ENCODE measurements around the gene CHAF1B.

DNA sequence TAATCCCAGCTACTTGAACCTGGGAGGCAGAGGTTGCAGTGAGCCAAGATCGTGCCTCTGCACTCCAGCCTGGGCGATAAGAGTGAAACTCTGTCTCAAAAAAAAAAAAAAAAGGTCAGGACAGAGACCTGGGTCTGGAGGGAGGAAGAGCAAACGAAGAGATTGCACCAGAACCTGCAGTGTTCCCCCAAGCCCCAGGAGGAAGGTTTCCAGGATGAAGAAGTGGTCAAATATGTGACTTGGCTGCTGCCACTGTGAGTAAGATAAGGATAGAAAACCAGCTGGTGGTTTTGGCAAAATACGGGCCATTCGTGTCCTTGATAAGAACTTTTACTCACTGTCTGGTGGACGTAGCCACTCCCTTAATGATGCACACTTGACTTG, 52.5 kb downstream of the CHAF1B start:
- TF ChIP-seq SP1 (CRISPR knock-in tag; conservative IDR thresholded peaks at IDR 0.05) (no peak), CREM (CRISPR knock-in tag; IDR thresholded peaks at IDR 0.05) (no peak), NFYB (CRISPR knock-in tag; conservative IDR thresholded peaks at IDR 0.05; ENCODE audit: low read depth) (no peak), STAT6 (CRISPR knock-in tag; conservative IDR thresholded peaks at IDR 0.05; ENCODE audit: low read depth) (no peak), CBFB (CRISPR knock-in tag; IDR thresholded peaks at IDR 0.05; ENCODE audit: low read depth) (no peak), KAT7 (CRISPR knock-in tag; IDR thresholded peaks at IDR 0.05; ENCODE audit: borderline replicate concordance) (no peak), MAX (CRISPR knock-in tag; IDR thresholded peaks at IDR 0.05) (no peak), TEAD1 (CRISPR knock-in tag; IDR thresholded peaks at IDR 0.05) (no peak), SMAD4 (CRISPR knock-in tag; IDR thresholded peaks at IDR 0.05) (no peak)
- TF ChIP-seq, protein P1, sequence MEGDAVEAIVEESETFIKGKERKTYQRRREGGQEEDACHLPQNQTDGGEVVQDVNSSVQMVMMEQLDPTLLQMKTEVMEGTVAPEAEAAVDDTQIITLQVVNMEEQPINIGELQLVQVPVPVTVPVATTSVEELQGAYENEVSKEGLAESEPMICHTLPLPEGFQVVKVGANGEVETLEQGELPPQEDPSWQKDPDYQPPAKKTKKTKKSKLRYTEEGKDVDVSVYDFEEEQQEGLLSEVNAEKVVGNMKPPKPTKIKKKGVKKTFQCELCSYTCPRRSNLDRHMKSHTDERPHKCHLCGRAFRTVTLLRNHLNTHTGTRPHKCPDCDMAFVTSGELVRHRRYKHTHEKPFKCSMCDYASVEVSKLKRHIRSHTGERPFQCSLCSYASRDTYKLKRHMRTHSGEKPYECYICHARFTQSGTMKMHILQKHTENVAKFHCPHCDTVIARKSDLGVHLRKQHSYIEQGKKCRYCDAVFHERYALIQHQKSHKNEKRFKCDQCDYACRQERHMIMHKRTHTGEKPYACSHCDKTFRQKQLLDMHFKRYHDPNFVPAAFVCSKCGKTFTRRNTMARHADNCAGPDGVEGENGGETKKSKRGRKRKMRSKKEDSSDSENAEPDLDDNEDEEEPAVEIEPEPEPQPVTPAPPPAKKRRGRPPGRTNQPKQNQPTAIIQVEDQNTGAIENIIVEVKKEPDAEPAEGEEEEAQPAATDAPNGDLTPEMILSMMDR (IDR thresholded peaks at IDR 0.05): no peak
- TF ChIP-seq, protein P2, sequence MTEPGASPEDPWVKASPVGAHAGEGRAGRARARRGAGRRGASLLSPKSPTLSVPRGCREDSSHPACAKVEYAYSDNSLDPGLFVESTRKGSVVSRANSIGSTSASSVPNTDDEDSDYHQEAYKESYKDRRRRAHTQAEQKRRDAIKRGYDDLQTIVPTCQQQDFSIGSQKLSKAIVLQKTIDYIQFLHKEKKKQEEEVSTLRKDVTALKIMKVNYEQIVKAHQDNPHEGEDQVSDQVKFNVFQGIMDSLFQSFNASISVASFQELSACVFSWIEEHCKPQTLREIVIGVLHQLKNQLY (CRISPR knock-in tag; IDR thresholded peaks at IDR 0.05): no peak
- TF ChIP-seq, protein P3, sequence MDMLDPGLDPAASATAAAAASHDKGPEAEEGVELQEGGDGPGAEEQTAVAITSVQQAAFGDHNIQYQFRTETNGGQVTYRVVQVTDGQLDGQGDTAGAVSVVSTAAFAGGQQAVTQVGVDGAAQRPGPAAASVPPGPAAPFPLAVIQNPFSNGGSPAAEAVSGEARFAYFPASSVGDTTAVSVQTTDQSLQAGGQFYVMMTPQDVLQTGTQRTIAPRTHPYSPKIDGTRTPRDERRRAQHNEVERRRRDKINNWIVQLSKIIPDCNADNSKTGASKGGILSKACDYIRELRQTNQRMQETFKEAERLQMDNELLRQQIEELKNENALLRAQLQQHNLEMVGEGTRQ (CRISPR knock-in tag; IDR thresholded peaks at IDR 0.05): no peak
- TF ChIP-seq, protein P4, sequence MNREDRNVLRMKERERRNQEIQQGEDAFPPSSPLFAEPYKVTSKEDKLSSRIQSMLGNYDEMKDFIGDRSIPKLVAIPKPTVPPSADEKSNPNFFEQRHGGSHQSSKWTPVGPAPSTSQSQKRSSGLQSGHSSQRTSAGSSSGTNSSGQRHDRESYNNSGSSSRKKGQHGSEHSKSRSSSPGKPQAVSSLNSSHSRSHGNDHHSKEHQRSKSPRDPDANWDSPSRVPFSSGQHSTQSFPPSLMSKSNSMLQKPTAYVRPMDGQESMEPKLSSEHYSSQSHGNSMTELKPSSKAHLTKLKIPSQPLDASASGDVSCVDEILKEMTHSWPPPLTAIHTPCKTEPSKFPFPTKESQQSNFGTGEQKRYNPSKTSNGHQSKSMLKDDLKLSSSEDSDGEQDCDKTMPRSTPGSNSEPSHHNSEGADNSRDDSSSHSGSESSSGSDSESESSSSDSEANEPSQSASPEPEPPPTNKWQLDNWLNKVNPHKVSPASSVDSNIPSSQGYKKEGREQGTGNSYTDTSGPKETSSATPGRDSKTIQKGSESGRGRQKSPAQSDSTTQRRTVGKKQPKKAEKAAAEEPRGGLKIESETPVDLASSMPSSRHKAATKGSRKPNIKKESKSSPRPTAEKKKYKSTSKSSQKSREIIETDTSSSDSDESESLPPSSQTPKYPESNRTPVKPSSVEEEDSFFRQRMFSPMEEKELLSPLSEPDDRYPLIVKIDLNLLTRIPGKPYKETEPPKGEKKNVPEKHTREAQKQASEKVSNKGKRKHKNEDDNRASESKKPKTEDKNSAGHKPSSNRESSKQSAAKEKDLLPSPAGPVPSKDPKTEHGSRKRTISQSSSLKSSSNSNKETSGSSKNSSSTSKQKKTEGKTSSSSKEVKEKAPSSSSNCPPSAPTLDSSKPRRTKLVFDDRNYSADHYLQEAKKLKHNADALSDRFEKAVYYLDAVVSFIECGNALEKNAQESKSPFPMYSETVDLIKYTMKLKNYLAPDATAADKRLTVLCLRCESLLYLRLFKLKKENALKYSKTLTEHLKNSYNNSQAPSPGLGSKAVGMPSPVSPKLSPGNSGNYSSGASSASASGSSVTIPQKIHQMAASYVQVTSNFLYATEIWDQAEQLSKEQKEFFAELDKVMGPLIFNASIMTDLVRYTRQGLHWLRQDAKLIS (CRISPR knock-in tag; IDR thresholded peaks at IDR 0.05; ENCODE audit: borderline replicate concordance): no peak

All from WTC11 (cell line).